ENCODE results near the gene MYBPC3.

MYBPC3 gene

DNA sequence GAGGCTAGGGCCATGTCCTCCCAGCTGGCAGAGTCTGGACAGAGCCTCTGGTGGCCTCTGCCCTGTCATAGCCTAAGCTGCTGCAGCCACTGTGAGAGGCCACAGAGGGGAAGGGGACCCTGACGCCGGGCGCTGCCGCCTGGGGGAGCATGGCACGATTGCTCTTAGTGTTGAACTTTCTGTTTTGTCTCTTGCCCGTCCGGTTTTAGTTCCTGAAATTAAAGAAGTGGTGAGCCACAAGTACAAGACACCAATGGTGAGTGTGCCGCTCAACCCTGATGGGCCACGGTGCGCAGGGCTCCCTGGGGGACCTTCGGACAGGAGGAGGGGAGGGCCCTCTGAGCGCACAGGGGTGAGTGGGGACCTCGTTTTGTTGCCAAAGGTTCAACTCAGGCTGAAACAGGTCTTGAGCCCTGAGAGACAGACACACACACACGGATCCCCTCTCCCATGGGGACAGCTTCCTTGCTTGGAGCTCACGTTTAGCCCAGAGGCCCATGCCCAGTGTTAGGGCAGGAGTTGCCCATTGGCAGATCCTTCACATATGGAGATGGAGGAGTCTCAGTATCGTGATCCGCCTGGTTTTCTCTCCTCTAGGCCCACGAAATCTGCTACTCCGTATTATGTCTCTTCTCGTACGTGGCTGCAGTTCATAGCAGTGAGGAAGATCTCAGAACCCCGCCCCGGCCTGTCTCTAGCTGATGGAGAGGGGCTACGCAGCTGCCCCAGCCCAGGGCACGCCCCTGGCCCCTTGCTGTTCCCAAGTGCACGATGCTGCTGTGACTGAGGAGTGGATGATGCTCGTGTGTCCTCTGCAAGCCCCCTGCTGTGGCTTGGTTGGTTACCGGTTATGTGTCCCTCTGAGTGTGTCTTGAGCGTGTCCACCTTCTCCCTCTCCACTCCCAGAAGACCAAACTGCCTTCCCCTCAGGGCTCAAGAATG, 23.8 kb downstream of the MYBPC3 start:
- Histone ChIP-seq H3K9me3 (ENCODE audit: insufficient read depth, low read length, severe bottlenecking) (no peaks in the 10 kb centered on the region), H3K4me3 (ENCODE audit: low read depth in 1 of 2, low read length in 2 of 2) (no peak overlapping the region), H3K4me1 (ENCODE audit: insufficient read depth, low read length) (no peaks in the 10 kb centered on the region), H4K20me1 (ENCODE audit: insufficient read depth, low read length) (no peaks in the 10 kb centered on the region), H3K27ac (ENCODE audit: low read length) (no peak overlapping the region), H3K4me2 (ENCODE audit: insufficient read depth, low read length) (no peak overlapping the region), H2AFZ (ENCODE audit: low read depth, low read length) (no peak overlapping the region), H3K36me3 (ENCODE audit: insufficient read depth, low read length) (no peaks in the 10 kb centered on the region; the same call in none of the 2 replicates), H3K9ac (ENCODE audit: low read depth, low read length) (no peak overlapping the region), H3K79me2 (ENCODE audit: insufficient read depth, low read length) (no peaks in the 10 kb centered on the region), H3K27me3 (ENCODE audit: insufficient read depth, low read length, poor library complexity) (no peaks in the 10 kb centered on the region)
- ATAC-seq (ENCODE audit: insufficient read depth, low read depth) (no peak), DNase-seq (no peak)
- no peak for TF ChIP-seq EZH2 (IDR thresholded peaks at IDR 0.05; ENCODE audit: borderline replicate concordance, low read depth, low read length, severe bottlenecking)
- TF ChIP-seq, protein P1, sequence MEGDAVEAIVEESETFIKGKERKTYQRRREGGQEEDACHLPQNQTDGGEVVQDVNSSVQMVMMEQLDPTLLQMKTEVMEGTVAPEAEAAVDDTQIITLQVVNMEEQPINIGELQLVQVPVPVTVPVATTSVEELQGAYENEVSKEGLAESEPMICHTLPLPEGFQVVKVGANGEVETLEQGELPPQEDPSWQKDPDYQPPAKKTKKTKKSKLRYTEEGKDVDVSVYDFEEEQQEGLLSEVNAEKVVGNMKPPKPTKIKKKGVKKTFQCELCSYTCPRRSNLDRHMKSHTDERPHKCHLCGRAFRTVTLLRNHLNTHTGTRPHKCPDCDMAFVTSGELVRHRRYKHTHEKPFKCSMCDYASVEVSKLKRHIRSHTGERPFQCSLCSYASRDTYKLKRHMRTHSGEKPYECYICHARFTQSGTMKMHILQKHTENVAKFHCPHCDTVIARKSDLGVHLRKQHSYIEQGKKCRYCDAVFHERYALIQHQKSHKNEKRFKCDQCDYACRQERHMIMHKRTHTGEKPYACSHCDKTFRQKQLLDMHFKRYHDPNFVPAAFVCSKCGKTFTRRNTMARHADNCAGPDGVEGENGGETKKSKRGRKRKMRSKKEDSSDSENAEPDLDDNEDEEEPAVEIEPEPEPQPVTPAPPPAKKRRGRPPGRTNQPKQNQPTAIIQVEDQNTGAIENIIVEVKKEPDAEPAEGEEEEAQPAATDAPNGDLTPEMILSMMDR (IDR thresholded peaks at IDR 0.05; ENCODE audit: borderline replicate concordance, extremely low read depth, low read length, poor library complexity, severe bottlenecking): no peak

DNA sequence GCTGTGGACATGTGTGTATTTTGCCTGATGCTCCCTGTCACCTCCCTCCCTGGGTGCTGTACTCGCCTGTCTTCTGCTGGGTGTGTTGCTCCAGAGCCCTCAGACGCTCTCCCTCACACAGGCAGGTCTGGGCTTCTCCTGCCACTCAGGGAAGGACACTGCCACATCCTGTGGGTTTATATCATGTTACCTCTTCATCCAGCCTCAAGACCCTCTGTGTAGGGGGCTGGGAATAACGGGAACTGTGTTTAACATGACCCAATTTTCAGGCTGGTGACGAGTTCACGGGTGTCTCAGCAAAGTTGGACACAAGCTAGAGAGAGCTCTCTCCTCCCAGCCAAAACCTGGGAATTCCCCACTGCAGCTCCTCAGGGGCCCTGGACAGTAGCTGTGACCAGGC, 24.6 kb downstream of the MYBPC3 start:
- H3K4me2 ChIP-seq (ENCODE audit: insufficient read depth, low read length): no peak overlapping the region
- no peak overlapping the region for H3K27ac ChIP-seq (ENCODE audit: low read length)
- no peaks in the 10 kb centered on the region for H4K20me1 ChIP-seq (ENCODE audit: insufficient read depth, low read length)
- no peaks in the 10 kb centered on the region; the same call in none of the 2 replicates for H3K36me3 ChIP-seq (ENCODE audit: insufficient read depth, low read length)
- TF ChIP-seq, protein P1 (IDR thresholded peaks at IDR 0.05; ENCODE audit: borderline replicate concordance, extremely low read depth, low read length, poor library complexity, severe bottlenecking): no peak
- no peak for TF ChIP-seq EZH2 (IDR thresholded peaks at IDR 0.05; ENCODE audit: borderline replicate concordance, low read depth, low read length, severe bottlenecking)
- no peaks in the 10 kb centered on the region for H3K79me2 ChIP-seq (ENCODE audit: insufficient read depth, low read length)
- H2AFZ ChIP-seq (ENCODE audit: low read depth, low read length): no peak overlapping the region
- no peak overlapping the region for H3K4me3 ChIP-seq (ENCODE audit: low read depth in 1 of 2, low read length in 2 of 2)
- no peaks in the 10 kb centered on the region for H3K4me1 ChIP-seq (ENCODE audit: insufficient read depth, low read length)
- no peak overlapping the region for H3K9ac ChIP-seq (ENCODE audit: low read depth, low read length)
- no peak for DNase-seq
- no peaks in the 10 kb centered on the region for H3K9me3 ChIP-seq (ENCODE audit: insufficient read depth, low read length, severe bottlenecking)
- ATAC-seq (ENCODE audit: insufficient read depth, low read depth): no peak
- H3K27me3 ChIP-seq (ENCODE audit: insufficient read depth, low read length, poor library complexity): no peaks in the 10 kb centered on the region

DNA sequence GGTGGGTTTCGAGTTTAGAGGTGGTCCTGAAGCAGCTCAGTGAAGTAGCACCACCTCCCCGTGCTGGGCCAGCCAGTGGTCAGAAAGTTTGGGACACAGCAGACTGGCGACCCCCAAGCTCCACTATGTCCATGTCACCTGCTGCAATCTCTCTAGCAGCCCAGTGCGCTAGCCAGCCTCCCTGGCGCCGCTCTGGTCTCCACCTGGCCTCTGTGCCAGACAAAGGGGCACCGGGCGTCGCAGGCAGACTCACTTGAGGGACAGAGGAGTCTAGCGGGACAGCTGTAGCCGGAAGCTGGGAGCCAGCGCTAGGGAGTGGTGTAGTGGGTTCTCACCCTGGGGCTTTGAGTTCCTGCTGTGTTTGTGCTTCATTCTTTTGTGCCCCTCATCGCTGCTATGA, 25.5 kb downstream of the MYBPC3 start:
- no peaks in the 10 kb centered on the region for H3K79me2 ChIP-seq (ENCODE audit: insufficient read depth, low read length)
- H4K20me1 ChIP-seq (ENCODE audit: insufficient read depth, low read length): no peaks in the 10 kb centered on the region
- no peaks in the 10 kb centered on the region for H3K27me3 ChIP-seq (ENCODE audit: insufficient read depth, low read length, poor library complexity)
- no peak overlapping the region for H3K9ac ChIP-seq (ENCODE audit: low read depth, low read length)
- H3K9me3 ChIP-seq (ENCODE audit: insufficient read depth, low read length, severe bottlenecking): no peaks in the 10 kb centered on the region
- no peak for ATAC-seq (ENCODE audit: insufficient read depth, low read depth)
- no peak overlapping the region for H3K4me2 ChIP-seq (ENCODE audit: insufficient read depth, low read length)
- no peak overlapping the region for H3K4me3 ChIP-seq (ENCODE audit: low read depth in 1 of 2, low read length in 2 of 2)
- no peaks in the 10 kb centered on the region for H3K4me1 ChIP-seq (ENCODE audit: insufficient read depth, low read length)
- DNase-seq: no peak
- no peak for TF ChIP-seq EZH2 (IDR thresholded peaks at IDR 0.05; ENCODE audit: borderline replicate concordance, low read depth, low read length, severe bottlenecking)
- TF ChIP-seq, protein P1 (IDR thresholded peaks at IDR 0.05; ENCODE audit: borderline replicate concordance, extremely low read depth, low read length, poor library complexity, severe bottlenecking): no peak
- H3K27ac ChIP-seq (ENCODE audit: low read length): no peak overlapping the region
- H2AFZ ChIP-seq (ENCODE audit: low read depth, low read length): no peak overlapping the region
- H3K36me3 ChIP-seq (ENCODE audit: insufficient read depth, low read length): peaks cover 5% of the 10 kb centered on the region

Measured in DND-41 (cell line).